Activated CD4-positive, alpha-beta T cell treated with anti-CD3 and anti-CD28 coated beads for 24 hours (primary cell): ENCODE data around the gene PRPS1L1.

Source experiments
- DNase-seq, 2 donors: peaks; one replicate each; pipeline ENCODE4 v3.0.0-alpha.2; 2020; ENCODE audit warnings: low read depth in 2 of 2

Gene PRPS1L1

DNA sequence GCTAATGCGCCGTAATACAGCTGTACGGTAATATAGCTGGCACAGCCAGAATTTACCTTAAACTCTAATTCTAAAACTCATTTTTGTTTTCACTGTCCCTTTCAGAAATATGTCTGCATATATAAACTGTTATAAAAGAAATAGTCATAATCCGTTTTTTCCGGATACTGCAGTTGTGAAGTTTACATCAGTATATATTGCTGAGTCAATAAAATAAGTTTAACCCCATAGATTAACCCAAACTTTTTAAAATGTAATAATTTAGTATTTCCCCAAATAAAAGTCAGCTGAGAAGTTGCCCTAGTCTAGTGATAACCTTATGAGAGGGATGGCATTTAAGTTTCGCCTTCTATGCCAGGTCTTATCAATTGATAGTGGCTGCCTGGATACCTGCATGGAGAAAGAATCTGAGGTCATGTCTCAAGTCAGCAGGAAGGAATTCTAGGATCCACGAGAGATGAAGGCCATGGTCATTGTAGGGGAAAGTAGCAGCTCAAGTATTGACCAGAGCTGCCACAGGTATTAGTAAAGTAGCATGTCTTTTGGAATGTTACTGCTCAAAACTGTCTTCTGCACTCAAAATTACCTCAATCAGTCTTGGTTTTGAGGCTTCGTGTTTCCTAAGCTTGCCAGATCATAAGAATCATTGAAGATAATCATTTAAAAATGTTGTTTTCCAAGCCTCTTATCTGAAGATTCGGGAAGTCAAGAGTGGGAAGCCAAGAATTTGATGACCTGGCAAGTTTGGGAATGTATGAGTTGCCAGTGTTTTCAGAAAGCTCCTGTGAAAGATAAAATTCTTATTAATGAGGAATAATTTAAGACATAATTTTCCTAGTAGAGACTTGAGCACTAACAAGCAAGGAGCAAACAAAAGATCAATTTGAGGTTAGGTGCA, 10.8 kb downstream of the PRPS1L1 start:
- DNase-seq, result no peak

DNA sequence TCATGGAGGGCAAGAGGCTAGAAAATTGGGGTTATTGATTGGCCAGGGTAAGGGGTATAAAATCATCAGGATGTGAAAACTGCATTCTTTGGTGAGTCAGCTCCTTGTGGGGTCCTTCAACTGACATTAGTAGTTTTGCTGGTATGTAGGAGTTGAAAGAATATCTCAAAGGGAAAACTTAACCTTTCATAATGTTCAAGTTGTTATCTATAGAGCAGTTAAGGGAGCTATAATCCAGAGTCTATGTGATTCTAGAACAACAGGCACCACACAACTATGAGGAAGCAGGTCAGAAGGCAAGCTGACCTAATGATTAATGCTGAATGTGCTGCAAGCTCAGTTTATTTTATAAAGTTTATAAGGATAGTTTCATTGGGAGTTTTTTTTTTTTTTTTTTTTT, 13.7 kb downstream of the PRPS1L1 start:
- DNase-seq, result no peak

GRCh38 chr7:18004372-18004771, 23.3 kb downstream of the PRPS1L1 start:
- DNase-seq, result no peak

DNA sequence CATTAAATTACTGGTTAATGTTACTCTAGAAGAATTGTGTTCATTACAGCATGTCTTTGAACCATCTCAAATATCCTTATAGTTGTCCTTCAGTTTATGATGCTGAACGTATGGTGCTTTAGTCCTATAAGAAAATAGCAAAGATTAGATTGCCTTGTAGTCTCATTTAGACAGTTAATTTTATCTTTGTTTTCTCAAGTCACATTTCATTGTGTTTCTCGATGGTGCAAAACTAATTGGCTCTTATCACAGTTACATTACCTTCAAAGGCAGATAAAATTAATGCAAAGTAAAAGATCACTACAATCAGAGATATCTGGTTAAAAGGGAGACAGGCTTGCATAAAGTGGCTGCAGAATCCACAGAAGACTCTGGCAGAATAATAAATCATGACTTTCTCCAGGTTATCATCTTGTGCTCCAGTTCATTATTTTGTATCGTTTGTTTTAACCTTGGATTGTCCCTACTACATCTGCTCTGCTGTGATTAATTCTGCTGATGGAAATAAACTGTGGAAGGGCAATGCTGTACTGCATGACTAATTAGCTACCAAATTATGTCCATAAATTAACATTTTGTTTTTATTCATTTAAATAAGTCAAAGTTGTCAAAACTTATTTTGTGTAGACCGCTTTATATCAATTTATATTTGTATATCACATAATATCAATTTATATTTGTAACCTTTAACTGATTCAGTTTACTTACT, 24.2 kb downstream of the PRPS1L1 start:
- DNase-seq, result no peak

GRCh38 chr7:17998692-17999091, 29.0 kb downstream of the PRPS1L1 start:
- no peak for DNase-seq

DNA sequence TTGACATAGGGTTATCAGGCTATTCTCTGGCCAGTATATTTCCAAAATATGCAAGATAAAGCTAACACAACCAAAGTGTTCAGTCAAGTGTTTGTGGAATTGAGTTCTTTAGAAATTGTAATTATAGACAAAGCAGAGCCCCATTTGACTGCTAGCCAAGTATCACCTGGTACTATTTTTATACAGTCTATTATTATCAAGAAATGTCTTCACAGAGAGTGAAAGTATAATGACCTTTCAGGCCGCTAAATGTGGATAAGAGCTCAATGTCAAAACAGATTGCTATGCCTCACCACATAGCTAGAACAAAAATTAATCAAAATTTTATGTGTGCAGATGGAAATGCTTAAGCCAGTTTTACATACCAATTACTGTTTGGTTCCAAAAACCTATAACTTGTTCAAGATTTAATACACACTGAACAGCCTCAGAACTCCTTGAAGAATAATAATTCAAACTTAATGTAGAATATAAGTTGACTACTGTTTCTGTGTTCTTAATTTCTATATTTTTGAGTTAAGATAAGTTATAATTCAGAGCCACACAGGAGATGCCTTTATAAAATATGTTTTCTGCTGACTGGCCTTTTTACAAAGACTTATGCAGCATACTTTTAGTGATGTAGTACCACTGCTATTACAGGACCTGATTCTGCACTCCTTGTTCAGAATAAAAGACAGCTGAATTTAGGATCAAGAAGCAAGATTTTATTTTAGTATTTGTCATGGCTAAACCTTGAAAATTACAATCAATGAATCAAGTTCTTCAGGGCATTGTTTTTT, 31.0 kb downstream of the PRPS1L1 start:
- DNase-seq, result no peak

DNA sequence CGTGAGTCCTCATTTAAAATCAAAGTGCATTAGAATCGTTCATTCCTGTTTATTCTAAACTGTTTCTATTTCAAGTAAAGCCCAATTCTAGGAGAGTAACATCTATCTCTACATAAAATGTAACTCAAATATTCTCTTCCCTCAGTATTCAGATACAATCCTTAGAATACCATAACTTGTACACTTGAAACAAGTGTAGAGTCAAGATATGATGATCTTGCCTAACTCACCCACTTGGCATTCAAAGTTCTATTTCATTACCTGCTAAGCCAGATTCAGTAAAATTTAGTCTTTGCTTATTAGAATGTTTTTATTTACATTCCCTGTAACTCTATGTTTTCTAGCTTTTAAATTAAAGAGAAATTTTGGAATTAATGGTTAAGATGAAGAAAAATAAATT, 31.6 kb downstream of the PRPS1L1 start:
- DNase-seq, result no peak

GRCh38 chr7:17994079-17994850, 33.4 kb downstream of the PRPS1L1 start:
- DNase-seq, result no peak

GRCh38 chr7:17991866-17992648, 35.6 kb downstream of the PRPS1L1 start:
- peak in 1 of 2 donors; percentile 16 for DNase-seq

- no peak for DNase-seq
Measured at GRCh38 chr7:17990761-17991160, 36.9 kb downstream of the PRPS1L1 start.

DNA sequence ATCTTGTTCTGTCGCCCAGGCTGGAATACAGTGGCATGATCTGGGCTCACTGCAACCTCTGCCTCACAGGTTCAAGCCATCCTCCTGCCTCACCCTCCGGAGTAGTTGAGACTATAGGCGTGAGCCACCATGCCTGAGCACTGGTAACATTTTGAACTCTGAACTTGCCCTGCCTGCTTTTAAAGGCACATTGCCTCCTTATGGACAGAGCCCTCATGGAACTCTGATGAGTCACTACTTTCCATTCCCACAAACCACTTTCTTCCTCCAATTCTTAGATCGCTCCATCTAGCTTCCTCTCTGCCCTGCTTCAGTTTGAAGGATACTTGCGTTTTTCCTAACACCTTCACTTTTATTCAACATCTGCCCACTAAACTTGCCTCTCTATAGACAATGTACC, 38.1 kb downstream of the PRPS1L1 start:
- DNase-seq, result no peak

DNA sequence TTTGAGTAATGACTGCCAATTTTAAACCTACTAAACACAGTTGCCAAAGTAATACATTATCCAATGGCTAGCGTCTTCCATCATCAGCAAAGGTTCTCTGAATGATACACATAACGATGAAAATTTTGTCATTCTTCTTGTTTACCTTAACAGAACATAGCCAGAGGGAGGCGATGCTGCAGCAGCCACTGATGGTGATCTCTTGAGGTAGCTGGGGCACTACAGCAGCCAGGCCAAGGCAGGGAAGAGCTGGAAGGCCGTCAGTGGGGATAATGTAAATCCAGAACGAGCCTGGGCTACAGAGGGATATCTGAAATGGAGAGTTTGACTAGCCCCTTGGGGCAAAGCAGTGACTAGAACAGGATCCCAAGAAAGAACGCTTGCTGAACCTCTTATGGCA, 38.8 kb downstream of the PRPS1L1 start:
- DNase-seq, result no peak

DNA sequence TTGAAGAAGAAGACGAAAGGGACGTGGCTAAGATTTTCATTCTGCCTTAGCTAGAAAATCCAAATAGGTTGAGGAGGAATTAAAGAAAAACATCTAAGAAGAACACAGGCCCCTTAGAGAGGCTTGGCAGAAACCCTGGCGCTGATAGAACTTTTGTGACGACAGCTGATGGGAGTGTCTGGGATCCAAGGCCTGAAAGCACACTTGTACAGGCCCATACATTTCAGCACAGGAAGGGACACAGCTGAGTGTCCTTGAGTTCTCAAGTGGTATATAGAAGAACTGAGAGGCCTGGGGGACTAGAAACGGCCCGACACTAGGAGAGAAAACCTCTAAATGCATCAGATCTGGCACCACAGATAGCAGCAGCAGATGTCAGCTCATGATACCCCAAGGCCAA, 39.5 kb downstream of the PRPS1L1 start:
- DNase-seq, result no peak

GRCh38 chr7:17986851-17987250, 40.8 kb downstream of the PRPS1L1 start:
- DNase-seq, result no peak

DNA sequence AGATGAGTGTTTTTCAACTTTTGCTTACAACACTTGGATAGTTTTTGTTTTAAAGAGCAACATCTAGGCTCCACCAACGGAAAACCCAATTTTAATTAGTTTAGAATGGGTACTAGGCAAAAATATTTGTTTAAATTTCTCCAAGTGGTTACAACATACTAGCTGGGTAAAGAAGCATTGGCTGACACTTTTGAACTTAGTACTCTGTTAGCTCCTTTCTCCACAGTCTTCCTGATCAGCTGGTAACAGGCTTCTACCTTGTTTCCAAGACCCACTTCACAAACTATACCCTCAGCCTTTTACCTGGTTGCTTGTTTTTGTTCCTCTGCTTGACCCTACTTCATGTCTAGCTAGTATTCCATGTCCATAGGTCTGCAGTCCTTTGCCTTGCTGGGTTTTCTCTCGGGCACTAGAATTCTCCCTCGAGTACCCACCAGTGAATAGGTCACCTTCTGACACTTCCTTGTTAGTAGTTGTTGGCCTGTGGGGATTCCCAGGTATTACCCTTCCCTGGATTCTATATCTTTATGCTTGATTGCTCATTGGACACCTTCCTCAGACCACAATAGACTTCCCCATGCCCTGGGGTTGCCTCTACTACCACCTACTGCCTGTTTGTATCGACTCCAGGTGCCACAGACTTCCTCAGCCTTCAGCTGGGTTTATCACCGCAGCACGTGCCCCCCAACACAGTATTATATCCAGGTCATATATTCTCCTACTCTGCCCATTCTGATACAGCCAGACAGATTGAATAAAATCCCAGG, 42.0 kb downstream of the PRPS1L1 start:
- DNase-seq, result no peak

- no peak for DNase-seq
Measured at GRCh38 chr7:17984288-17984687, 43.4 kb downstream of the PRPS1L1 start.

DNA sequence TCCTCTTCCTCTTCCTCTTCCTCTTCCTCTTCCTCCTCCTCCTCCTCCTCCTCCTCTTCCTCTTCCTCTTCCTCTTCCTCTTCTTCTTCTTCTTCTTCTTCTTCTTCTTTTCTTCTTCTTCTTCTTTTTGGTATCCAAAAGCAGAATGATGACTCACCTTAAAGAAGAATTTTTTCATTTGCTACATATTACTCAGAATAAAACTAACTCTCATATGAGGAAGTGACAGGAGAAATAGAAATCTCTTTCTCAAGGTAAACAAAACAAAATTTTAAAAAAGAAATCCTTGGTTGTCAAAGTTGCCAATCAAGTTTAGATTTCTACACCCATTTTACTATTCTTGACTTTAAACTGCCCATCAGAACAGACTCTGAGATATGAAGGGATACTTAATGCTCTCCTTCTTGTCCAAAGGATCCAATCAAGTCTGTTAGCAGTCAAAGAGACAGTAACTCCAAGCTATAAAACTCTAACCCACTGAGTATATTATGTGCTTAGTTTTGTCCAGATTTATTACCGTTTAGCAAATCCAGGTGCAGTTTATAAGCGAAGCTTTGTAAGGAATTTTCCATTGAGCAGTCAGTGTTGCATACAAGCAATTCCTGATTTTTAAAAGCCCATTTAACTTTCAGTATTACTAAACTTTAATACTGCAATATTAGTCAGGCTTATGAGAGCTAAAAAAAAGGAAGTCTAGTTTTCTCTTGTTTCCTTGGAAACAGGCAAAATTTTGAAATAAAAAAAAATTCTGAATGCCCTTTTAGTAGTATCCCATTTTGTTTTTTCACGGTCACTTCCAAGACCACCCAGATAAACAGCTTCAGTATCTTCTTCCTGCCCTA, 44.2 kb downstream of the PRPS1L1 start:
- no peak for DNase-seq

DNA sequence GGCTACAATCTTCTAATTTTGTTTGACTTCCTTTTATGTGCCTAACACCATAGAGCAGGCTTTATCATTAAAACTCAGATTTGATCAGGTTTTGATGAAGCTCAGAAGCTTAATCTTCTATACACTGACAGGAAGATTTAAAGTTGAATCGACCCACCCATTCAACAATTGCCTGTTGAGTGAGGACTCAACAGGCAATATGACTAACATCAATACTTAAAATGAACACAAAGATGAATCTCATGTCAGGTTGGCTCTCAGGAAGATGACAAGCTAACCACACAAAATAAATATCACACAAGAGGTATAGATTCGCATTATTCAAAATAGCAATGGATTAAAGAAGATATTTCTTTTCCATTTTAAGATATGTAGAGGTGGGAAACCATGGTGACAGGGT, 50.7 kb downstream of the PRPS1L1 start:
- no peak for DNase-seq
